KMS-11 (cell line): Measurements from ENCODE around the gene GAS2L3.
"Not testable (repeated sequence)": the region's sequence is repeated elsewhere in the genome, so short reads cannot be mapped to it uniquely, and the experiment has no call there.

Experiments
- H2AFZ ChIP-seq: fragments of 200-600 bp; sonication (generic); 2 replicates; pipeline ENCODE4 v1.6.1; 2016; ENCODE audit warnings: antibody characterized with exemption, mixed run types, low read depth
- H3K27ac ChIP-seq: fragments of 200-600 bp; sonication (generic); 2 replicates; pipeline ENCODE4 v1.6.1; 2016; ENCODE audit warnings: mild to moderate bottlenecking, mixed run types
- H3K27me3 ChIP-seq: fragments of 200-600 bp; sonication (generic); 2 replicates; pipeline ENCODE4 v1.6.1; 2017; ENCODE audit warnings: mild to moderate bottlenecking, low read depth, mixed run types, moderate library complexity; ENCODE audit not compliant: insufficient read depth
- H3K36me3 ChIP-seq: fragments of 200-600 bp; sonication (generic); 2 replicates; pipeline ENCODE4 v1.6.1; 2017; ENCODE audit warnings: mild to moderate bottlenecking, mixed run types; ENCODE audit not compliant: insufficient read depth
- H3K4me1 ChIP-seq: fragments of 200-600 bp; sonication (generic); 2 replicates; pipeline ENCODE4 v1.6.1; 2016; ENCODE audit warnings: mild to moderate bottlenecking, low read depth, mixed run types; ENCODE audit not compliant: poor library complexity, severe bottlenecking
- H3K4me2 ChIP-seq: fragments of 200-600 bp; sonication (generic); 2 replicates; pipeline ENCODE4 v1.7.0; 2016; ENCODE audit warnings: mild to moderate bottlenecking, mixed run types
- H3K4me3 ChIP-seq: fragments of 200-600 bp; sonication (generic); IDR thresholded peaks from 2 replicates; pipeline ENCODE4 v1.6.1; 2017; ENCODE audit warnings: low read depth, low read length, mixed read lengths; ENCODE audit not compliant: insufficient read depth
- H3K79me2 ChIP-seq: fragments of 200-600 bp; sonication (generic); 2 replicates; pipeline ENCODE4 v1.6.1; 2016; ENCODE audit warnings: low read depth, mixed run types; ENCODE audit not compliant: insufficient read depth
- H3K9ac ChIP-seq: fragments of 200-600 bp; sonication (generic); 2 replicates; pipeline ENCODE4 v1.6.1; 2016; ENCODE audit warnings: mild to moderate bottlenecking, mixed run types
- H4K20me1 ChIP-seq: fragments of 200-600 bp; sonication (generic); 2 replicates; pipeline ENCODE4 v1.6.1; 2016; ENCODE audit warnings: mild to moderate bottlenecking, mixed run types; ENCODE audit not compliant: insufficient read depth
- CTCF ChIP-seq: fragments of 200-600 bp; sonication (generic); conservative IDR thresholded peaks from 2 replicates; pipeline ENCODE4 v1.6.1; 2017; ENCODE audit warnings: low read depth, mild to moderate bottlenecking, antibody characterized with exemption, low read length, moderate library complexity, mixed read lengths

GAS2L3 gene

GRCh38 chr12:100557357-100557756, 16.1 kb upstream of the GAS2L3 start:
- TF ChIP-seq CTCF = no peak
- Histone ChIP-seq H3K27me3 (no peaks in the 10 kb centered on the region), H3K9ac (no peak overlapping the region), H3K4me3 (no peak overlapping the region), H3K4me1 (peaks cover 22% of the 10 kb centered on the region), H4K20me1 (no peaks in the 10 kb centered on the region), H3K4me2 (no peak overlapping the region), H3K79me2 (no peaks in the 10 kb centered on the region), H2AFZ (no peak overlapping the region), H3K27ac (no peak overlapping the region), H3K36me3 (no peaks in the 10 kb centered on the region)

- H3K4me3 ChIP-seq, H3K4me2 ChIP-seq, H4K20me1 ChIP-seq, H3K9ac ChIP-seq, H3K27me3 ChIP-seq, H3K79me2 ChIP-seq, H3K36me3 ChIP-seq, H2AFZ ChIP-seq, H3K27ac ChIP-seq: not testable (repeated sequence)
- peaks cover 11% of the 10 kb centered on the region for H3K4me1 ChIP-seq
Observed at GRCh38 chr12:100559261-100559660, 14.2 kb upstream of the GAS2L3 start.

- Histone ChIP-seq H4K20me1 (no peaks in the 10 kb centered on the region), H3K4me3 (no peak overlapping the region), H3K27ac (no peak overlapping the region), H3K4me1 (peaks cover 29% of the 10 kb centered on the region), H3K36me3 (no peaks in the 10 kb centered on the region), H2AFZ (no peak overlapping the region), H3K9ac (no peak overlapping the region), H3K79me2 (no peaks in the 10 kb centered on the region), H3K27me3 (no peaks in the 10 kb centered on the region), H3K4me2 (no peak overlapping the region)
- no peak for TF ChIP-seq CTCF
Observed at GRCh38 chr12:100564090-100564489, 9.4 kb upstream of the GAS2L3 start.

GRCh38 chr12:100564905-100565467, 8.5 kb upstream of the GAS2L3 start:
- Histone ChIP-seq H3K27ac (no peak overlapping the region), H2AFZ (no peak overlapping the region), H3K4me1 (peaks cover 29% of the 10 kb centered on the region), H3K36me3 (no peaks in the 10 kb centered on the region), H3K4me2 (no peak overlapping the region), H3K4me3 (no peak overlapping the region), H3K27me3 (no peaks in the 10 kb centered on the region), H4K20me1 (no peaks in the 10 kb centered on the region), H3K79me2 (no peaks in the 10 kb centered on the region), H3K9ac (no peak overlapping the region)
- no peak for TF ChIP-seq CTCF

- Histone ChIP-seq H3K4me2 (no peak overlapping the region), H3K4me3 (no peak overlapping the region), H3K4me1 (peaks cover 29% of the 10 kb centered on the region), H3K27ac (no peak overlapping the region), H3K9ac (no peak overlapping the region), H4K20me1 (no peaks in the 10 kb centered on the region), H2AFZ (no peak overlapping the region), H3K79me2 (no peaks in the 10 kb centered on the region), H3K36me3 (no peaks in the 10 kb centered on the region), H3K27me3 (no peaks in the 10 kb centered on the region)
- TF ChIP-seq CTCF = no peak
Observed at GRCh38 chr12:100565987-100566545, 7.4 kb upstream of the GAS2L3 start.
